GM11168 (cell line): Measurements from ENCODE around the gene SCN3A.

Experiments used
- in situ Hi-C: fragments of 300-500 bp; cut with MboI; formaldehyde crosslinking; loops from one replicate; pipeline ENCODE4 v1.12.0; 2022; ENCODE audit warnings: low sequenced_read_pairs; ENCODE audit not compliant: unreplicated experiment

The SCN3A gene

DNA sequence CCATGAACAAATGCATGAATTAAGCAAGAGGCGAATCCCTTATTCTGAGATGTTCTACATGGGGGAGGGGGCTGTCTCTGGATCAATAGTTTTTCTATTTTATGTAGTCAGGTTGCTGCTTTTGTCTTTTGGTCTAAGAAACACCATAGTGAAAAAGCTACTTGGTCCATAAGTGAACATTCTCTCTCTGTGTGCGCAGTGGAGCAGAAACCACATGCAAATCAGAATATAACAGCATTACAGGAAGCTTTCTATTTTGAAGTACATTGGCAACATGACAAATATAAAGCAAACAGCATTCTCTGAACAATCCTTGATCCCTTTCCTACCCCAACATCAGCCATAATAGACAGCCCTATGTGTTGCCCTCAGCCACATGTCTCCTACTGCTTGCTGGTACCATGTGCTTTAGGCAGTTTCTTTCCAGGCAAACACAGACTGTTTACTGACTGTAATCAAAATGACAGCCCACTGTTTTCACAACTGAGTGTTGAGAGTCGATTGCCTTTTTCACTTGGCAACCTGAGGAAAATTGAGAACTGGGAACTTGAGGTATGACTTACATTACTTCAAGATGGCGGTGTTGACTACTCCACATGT is 10.6 kb downstream of the SCN3A start:
- in situ Hi-C loops, result loop anchor here (10.0 kb wide), 1 partner anchor 168 kb away; no protein-coding TSS in a partner anchor

DNA sequence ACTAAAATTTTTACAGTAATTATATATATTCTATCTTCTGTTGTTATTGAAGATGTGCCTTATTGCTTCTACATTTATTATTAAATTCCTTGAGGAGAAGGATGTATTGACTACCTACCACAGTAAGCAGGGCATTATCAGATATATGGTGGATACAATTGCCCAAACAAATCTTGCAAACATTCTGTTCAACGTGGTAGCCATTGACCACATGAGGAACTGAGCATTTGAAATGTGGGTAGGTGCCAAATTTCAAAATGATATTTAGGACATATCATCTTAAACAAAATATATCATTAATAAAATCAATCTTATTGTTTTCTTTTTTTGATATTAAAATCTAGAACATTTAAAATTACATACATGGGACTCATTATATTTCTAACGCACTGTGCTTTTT is 11.1 kb downstream of the SCN3A start:
- in situ Hi-C loops, result loop anchor here (10.0 kb wide), 1 partner anchor 168 kb away; no protein-coding TSS in a partner anchor

DNA sequence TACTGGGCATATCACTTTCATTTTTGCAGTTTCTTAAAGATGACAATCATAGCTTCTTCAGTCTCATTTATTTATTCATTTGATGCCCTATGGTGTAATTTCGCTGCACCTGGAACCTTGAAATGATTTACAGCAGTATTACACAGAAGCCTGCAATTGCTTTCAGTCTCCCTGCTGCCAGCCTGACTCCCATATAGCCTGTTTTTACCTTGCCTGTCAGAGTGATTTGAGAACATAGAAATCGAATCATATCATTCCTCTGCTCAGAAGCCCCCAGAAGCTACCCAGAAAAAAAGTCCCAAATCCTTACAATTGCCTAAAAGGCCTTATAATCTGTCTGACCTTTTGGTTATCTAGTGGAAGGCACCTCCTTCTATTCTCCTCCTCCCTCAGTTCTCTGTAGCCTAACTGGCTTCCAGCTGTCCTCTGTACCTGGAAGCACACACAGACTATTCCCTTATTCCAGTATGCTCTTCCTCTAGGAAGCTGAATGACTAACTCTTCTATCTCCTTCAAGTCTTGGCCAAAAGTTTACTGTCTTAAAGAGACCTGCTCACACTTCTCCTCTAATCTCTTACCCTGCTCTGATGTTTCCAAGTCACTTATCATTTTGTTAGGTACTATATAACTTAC is 12.6 kb downstream of the SCN3A start:
- in situ Hi-C loops, result loop anchor here (10.0 kb wide), 1 partner anchor 166 kb away; no protein-coding TSS in a partner anchor

DNA sequence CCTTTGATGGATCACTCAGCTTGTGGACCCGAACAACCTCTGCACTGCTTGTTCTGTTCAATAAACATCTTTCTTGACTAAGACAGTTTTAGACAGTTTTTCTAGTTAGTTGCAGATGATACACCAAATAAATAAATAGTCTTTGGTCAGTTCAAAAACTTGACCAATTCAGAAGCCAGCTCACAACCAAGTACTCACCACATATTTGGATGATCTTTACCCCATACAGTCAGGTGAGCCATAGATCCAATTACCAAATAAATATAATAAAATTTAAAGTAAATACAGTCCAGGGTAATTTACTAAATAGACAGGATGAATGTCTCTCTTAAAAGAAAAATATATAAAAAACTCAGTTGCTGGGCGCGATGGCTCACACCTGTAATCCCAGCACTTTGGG is 18.2 kb downstream of the SCN3A start:
- in situ Hi-C loops, result no loop called here

DNA sequence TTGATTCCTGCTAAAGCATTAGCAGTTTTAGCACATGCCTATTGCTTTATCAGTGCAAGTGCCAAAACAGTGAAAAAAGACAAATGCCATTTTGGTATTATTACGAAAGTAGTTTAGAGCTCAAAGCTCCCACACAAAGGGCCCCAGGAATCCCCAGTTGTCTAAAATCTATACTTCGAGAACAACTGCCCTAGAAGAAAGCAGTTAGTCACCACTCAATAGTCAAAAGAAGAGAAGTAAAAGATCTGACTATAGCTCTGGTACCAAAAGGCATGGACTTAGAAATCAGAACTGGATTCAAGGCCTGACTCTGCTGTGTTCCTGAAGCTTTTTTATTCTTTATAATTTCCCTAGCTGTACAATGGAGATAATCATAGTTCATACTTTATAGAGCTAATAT is 21.8 kb downstream of the SCN3A start:
- in situ Hi-C loops, result no loop called here

DNA sequence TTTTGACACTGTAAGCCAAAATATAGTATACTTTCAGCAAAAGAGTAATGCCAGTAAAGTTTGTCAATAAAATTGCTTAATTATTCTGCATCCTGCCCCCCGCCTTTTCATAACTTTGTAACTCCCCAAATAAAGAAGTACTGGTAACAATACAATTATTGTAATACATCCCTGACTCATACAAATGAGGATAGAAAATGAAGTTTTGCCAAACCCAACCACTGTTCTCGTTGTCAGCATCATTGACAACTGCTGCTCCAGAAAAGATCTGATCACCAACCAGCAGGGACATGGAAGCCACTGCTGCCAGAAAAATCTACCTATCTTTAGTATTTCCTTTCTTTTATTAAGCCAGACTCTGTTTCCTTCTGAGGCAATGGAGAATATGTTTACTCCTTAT is 27.1 kb downstream of the SCN3A start:
- in situ Hi-C loops, result no loop called here

DNA sequence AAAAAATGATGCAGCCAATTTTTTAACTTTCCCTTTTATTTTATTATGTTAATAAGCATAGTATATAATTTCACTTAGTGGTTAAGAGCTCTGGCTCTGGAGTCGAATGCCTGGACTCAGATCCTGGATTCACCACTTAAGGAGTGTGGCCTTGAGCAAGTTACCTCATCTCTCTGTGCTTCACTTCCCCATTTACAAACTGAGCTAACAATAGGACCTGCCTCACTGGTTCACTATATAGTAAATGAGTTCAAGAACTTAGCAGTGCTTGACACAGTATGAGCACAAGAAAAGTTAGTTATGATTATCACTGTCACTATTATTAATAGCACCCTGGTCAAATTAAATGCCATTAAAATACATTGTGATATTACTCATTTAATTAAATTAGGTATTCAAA is 30.6 kb downstream of the SCN3A start:
- in situ Hi-C loops, result no loop called here

DNA sequence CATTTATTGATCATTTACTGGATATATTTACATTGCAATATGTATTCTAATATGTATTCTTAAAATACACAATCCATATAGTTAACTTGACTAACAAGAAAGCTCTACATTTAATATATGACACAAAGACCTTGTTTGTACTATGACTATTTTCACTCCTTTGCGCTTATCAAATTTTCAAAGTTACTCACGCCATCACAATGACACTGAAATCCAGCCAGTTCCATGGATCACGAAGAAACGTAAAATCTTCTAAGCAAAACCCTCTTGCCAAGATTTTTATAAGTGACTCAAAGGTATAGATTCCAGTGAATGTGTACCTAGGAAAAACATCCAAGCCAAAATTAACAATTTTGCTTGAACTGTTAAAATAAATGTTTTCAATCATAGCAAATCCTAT is 39.6 kb downstream of the SCN3A start:
- in situ Hi-C loops, result no loop called here

DNA sequence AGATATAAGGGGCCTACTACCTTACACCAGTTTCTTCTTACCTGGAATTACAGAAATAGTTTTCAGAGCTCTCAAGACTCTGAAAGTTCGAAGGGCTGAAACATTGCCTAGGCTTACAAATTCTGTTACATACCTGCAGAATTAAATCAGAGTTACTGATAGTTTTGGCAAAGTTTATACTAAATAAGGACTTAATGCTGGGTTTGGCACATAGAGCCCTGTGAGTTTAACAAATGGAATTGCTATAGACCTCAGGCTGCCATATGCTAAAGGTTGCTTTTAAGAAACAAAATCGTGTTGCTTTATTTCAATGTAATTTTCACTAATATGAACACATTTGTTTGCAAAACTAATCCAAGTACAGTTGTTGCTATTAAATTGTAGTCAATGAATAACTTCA is 40.1 kb downstream of the SCN3A start:
- in situ Hi-C loops, result no loop called here

DNA sequence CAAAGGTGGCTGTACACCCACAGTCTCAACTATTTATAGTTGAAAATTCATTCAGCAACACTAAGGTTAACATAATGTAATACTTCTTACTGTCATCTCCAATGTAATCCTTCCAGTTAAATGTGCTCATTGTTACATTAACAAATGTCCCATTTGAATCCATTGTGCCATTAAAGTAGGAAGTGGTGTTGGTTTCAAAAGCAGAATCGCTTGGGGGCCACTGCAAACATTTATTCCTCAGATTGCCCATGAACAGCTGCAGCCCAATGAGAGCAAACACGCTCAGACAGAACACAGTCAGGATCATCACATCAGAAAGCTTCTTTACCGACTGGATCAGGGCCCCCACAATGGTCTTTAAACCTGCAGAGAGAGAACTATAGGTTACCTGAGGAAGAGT is 41.4 kb downstream of the SCN3A start:
- in situ Hi-C loops, result no loop called here

DNA sequence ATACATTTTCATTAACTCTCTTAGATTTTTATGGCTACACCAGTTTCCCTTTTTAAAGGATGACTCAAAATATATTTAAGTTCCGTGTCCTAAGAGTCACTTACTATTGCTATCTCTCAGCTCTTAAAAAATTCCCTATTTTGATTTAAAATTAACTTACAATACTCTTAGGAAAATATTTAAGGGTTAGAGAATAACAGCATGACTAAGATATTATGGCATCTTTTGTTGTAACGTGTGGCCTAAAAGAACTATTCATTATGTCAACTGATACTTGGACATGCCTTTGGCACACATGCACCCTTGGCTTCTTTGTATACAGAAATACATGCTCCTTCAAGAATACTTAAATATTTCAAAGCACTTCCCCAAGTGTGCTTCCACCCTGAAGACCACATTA is 42.3 kb downstream of the SCN3A start:
- in situ Hi-C loops, result no loop called here

DNA sequence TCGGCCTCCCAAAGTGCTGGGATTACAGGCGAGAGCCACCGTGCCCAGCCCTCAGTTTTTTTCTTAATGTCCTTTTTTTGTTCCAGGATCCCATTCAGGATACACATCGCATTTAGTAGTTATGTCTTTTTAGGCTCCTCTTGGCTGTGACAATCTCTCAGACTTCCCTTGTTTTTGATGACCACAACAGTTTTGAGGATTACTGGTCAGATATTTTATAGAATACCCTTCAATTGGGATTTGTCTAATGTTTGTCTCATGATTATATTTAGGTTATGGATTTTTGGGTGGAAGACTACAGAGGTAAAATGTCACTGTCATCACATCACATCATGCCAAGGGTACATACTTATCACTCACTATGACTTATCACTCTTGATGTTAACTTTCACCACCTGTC is 46.7 kb downstream of the SCN3A start:
- in situ Hi-C loops, result no loop called here

DNA sequence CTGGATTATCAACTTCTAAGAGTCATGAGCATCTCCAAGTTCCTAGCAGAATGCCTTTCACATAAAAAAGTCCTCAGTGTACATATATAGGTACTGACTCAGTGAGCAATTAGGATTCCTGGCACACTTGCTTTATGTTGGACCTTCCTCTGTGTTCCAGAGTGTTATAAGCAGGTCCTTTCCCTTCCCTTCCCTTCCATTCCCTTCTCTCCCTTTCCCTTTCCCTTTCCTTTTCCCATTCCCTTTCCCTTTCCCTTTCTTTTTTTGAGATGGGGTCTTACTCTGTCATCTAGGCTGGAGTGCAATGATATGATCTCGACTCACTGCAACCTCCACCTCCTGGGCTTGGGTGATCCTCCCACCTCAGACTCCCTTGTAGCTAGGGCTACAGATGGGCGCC is 48.7 kb downstream of the SCN3A start:
- in situ Hi-C loops, result no loop called here

DNA sequence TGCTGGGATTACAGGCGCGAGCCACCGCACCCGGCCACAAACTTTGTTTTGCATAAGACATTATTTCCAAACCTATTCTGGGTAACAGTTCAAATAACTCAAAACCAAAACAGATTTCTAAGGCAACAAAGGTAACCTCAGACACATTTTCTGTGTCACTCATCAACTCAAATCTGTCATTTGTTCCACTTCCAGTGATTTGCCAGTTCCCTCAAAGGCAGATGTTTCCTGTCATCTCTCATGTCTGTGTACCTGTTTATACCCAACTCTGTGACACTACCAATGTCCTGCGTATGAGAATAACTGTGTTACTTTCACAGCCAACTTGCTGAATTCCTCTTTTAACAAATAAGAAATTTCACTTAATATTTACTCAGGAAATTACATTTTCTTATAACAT is 54.4 kb downstream of the SCN3A start:
- in situ Hi-C loops, result no loop called here

DNA sequence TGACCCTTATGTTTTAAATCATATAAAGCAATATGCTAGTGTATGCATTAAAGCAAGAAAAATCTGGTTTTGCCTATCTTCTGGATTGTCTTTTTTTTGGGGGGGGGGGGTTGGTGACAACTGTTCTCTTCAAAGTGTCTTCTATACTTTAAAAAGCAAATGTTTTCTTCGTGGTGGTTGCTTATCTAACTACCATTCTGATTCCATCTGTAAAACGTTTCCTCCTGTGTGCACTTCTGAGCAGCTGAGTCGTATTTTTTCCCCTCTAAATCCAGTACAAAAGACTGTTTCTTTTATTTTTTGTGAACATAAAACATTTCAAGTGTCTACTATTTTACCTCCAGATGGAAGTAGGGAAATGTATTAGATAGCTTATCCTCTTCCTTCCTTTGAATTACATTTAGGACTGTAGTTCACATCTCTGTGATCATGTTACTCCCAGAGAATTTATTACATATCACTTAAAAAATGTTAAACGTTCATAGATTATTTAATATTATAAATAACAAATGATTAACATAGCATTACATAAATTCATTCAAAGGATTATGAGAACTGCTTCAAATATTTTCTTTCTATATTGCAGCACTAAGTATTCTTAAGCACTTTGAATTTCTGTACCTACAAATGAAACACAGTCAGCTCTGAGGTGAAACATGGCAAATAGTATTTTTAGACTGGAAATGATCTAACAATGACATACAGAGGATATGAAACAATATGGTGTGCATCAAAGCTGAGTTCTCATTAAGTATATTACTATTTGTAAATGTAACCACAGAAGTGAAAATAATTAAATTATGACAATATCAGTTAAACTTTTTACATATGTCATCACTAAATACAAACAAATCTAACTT is 56.4 kb downstream of the SCN3A start:
- in situ Hi-C loops, result no loop called here

DNA sequence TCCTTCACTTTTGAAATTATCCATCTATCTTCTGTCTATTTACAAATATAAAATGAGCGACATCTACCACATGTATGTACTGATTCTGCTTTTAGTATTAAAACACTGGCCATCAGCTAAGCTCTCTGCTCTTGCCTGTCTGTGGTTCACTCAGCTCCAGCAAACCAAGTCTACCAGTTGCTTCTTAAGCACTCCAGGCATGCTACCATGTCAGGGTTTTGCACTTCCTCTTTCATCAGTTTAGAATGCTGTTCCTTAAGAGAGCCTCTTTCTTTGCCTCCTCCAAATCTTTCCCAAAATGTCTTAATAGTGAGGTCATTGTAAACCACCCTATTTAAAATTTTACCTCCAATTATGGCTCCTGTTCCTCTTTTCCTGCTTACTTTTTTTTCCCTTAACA is 59.5 kb downstream of the SCN3A start:
- in situ Hi-C loops, result no loop called here

DNA sequence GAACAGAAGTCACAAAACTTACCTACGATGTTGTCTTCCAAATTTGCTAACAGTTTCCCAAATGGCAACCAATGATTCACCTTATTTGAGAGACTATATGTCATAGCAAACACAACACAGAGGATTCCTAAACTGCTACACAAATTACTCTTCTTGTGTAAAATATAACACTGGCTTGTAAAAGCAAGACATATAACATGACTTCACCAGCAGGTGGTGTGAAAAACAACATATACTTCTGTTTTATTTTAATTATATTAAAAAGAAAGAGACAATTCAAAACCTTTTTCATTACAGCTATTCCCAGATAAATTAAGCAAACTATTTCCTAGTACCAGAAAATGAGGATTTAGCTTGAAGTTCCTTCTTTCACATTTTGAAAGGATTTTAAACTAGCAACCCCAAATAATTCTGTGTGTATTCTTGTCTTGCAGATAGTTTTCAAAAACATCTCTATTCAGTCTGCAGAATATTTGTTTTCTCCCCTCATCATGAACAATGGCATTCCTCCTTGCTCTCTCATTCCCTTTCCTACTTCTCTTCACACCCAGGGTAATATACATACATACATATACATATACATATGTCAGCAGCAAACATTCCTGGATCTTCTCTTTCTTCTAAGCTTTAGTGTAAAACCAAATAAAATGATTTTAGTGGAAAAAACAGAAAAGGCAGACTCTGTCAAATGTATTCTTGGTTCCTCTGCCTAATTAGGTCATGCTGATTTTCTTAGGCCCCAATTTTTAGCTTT is 62.1 kb downstream of the SCN3A start:
- in situ Hi-C loops, result no loop called here

DNA sequence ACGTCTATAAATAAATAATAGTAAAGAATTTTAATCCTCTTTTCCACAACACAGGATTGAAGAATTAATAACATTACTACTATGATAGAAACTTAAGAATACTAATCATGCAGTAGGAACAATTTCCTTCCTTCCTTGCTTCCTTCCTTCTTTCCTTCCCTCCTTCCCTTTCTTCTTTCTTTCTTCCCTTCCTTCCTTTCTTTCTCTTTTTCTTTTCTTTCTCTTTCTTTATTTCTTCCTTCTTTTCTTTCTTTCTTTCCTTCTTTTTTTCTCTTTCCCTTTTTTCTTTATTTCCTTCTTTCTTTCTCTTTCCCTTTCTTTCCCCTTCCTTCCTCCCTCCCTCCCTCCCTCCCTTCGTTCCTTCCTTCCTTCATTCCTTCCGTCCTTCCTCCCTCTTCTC is 77.6 kb downstream of the SCN3A start:
- in situ Hi-C loops, result no loop called here

DNA sequence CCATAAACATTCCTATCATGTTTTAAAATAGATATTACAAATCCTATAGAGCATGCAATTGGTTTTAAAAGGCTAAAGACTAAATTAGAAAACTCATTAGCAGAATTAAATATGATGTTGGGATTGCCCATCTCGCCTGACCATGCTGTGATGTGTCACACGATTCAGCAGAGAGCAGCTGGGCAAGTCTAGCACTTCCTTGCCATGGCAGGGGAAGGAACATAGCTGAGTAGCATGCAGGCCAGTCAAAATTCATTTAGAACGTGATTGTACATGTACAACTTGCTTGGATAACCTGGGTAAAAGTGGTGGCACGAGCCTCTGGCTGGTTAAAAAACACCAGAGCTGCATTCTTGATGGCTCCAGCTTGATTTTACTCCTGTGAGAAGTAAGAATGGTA is 81.3 kb downstream of the SCN3A start:
- in situ Hi-C loops, result no loop called here

DNA sequence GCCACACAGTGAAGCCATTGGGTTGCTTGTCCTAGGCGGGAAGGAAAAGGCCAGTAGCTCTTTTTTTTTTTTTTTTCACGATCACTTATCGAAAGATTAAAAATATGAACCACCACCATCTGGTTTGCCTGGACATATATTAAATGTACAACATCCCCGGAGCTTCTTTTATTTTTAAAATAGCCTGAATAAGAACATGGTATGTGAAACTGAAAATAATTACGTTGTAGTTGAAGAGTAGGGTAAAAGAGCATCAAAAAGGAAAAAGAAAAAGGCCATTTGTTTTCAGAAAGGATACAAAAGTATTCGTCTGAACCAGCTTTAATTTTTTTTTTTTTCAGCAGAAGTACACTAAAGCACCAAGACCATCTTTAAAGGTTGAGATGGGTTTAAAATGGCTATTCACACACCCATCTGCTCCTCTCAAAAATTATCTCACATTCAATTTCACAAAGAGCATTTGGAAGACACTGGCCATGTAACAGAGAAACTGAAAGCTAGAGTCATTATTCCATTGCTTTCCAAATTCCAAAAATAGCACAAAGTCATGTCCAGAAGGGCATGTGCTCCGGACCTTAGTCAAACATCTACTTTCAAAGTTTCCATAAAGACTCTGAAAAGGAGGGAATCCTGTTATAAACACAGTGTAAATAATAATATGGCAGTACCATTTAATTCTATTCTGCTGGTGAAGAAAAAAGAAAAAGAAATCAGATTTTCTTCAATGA is 82.9 kb downstream of the SCN3A start:
- in situ Hi-C loops, result no loop called here
